HCT116 (cell line): ENCODE measurements around the gene POU2AF1.

Experiments
- CEBPB ChIP-seq: IDR thresholded peaks from 2 replicates; pipeline ENCODE4 v1.6.1; 2012; ENCODE audit warnings: low read depth
- EZH2 ChIP-seq: fragments of 200-600 bp; sonication (generic); IDR thresholded peaks from 2 replicates; pipeline ENCODE4 v1.6.1; 2017; ENCODE audit warnings: antibody characterized with exemption, mixed run types
- EZH2phosphoT487 ChIP-seq: fragments of 200-600 bp; IDR thresholded peaks from 2 replicates; pipeline ENCODE4 v1.6.1; 2018; ENCODE audit warnings: antibody characterized with exemption, borderline replicate concordance
- POLR2A ChIP-seq: IDR thresholded peaks from 2 replicates; pipeline ENCODE4 v1.7.0; 2011; ENCODE audit warnings: borderline replicate concordance; ENCODE audit not compliant: insufficient read depth, insufficient read length; ENCODE audit errors: extremely low read depth
- POLR2AphosphoS5 ChIP-seq: IDR thresholded peaks from 2 replicates; pipeline ENCODE4 v1.6.1; 2011; ENCODE audit warnings: mild to moderate bottlenecking, low read depth, low read length, moderate library complexity
- ZNF274 ChIP-seq: fragments of 200-500 bp; sonication (Bioruptor generic); IDR thresholded peaks from 2 replicates; pipeline ENCODE4 v1.6.1; 2014; ENCODE audit warnings: mild to moderate bottlenecking, low read depth, low read length, inconsistent platforms
- TF ChIP-seq, protein P1 (sequence below), 3 experiments: fragments of 200-600 bp in 1 of 3; sonication (generic) in 1 of 3; IDR thresholded peaks in 2 of 3; conservative IDR thresholded peaks in 1 of 3; 2 replicates each; pipeline ENCODE4 v1.5.1; 2012 to 2017; ENCODE audit warnings: low read depth in 2 of 3, low read length in 2 of 3, antibody characterized with exemption in 1 of 3, borderline replicate concordance in 1 of 3, control low read depth in 1 of 3, mild to moderate bottlenecking in 1 of 3, mixed read lengths in 1 of 3, mixed run types in 1 of 3, moderate library complexity in 1 of 3; ENCODE audit not compliant: insufficient read depth in 1 of 3
- TF ChIP-seq, protein P2 (sequence below): IDR thresholded peaks from 2 replicates; pipeline ENCODE4 v1.6.1; 2012

DNA sequence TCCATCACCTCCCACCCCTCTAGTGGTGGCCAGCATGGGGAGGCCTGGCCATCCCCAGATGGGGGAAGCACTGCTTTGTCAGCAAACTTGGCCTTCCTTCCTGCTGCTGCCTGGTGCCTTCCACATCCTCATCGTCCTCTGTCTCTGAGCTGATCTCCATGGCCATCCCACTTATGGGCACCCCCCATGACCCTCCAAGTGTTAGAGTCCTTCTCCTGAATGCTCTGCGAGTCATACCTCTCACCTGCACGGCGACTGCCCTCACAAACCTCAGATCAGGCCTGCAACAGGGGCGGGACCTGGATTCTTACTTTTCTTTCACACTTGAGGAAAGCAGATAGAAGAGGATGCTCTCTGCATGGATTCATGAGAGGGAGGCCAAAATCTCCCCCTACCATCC, 24.0 kb downstream of the POU2AF1 start:
- TF ChIP-seq, protein P1, sequence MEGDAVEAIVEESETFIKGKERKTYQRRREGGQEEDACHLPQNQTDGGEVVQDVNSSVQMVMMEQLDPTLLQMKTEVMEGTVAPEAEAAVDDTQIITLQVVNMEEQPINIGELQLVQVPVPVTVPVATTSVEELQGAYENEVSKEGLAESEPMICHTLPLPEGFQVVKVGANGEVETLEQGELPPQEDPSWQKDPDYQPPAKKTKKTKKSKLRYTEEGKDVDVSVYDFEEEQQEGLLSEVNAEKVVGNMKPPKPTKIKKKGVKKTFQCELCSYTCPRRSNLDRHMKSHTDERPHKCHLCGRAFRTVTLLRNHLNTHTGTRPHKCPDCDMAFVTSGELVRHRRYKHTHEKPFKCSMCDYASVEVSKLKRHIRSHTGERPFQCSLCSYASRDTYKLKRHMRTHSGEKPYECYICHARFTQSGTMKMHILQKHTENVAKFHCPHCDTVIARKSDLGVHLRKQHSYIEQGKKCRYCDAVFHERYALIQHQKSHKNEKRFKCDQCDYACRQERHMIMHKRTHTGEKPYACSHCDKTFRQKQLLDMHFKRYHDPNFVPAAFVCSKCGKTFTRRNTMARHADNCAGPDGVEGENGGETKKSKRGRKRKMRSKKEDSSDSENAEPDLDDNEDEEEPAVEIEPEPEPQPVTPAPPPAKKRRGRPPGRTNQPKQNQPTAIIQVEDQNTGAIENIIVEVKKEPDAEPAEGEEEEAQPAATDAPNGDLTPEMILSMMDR (IDR thresholded peaks at IDR 0.05 in 2 of 3, conservative IDR thresholded peaks at IDR 0.05 in 1 of 3; ENCODE audit: borderline replicate concordance in 1 of 3, insufficient read depth in 1 of 3, low read depth in 2 of 3, low read length in 2 of 3), result no peak
- no peak for TF ChIP-seq CEBPB
- TF ChIP-seq EZH2, result no peak
- no peak for TF ChIP-seq EZH2phosphoT487
- TF ChIP-seq POLR2A, result no peak
- TF ChIP-seq, protein P2, sequence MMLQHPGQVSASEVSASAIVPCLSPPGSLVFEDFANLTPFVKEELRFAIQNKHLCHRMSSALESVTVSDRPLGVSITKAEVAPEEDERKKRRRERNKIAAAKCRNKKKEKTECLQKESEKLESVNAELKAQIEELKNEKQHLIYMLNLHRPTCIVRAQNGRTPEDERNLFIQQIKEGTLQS, result no peak
- no peak for TF ChIP-seq POLR2AphosphoS5
- TF ChIP-seq ZNF274, result no peak
